Activated CD4-positive, alpha-beta T cell treated with anti-CD3 and anti-CD28 coated beads, Interleukin-2, amount 50 U/mL, for 48 hours (primary cell): Measurements from ENCODE around the gene IGF1R.

Experiments used
- DNase-seq, 2 experiments: peaks; one replicate each; pipeline ENCODE4 v3.0.0-alpha.2; 2020

Gene IGF1R

DNA sequence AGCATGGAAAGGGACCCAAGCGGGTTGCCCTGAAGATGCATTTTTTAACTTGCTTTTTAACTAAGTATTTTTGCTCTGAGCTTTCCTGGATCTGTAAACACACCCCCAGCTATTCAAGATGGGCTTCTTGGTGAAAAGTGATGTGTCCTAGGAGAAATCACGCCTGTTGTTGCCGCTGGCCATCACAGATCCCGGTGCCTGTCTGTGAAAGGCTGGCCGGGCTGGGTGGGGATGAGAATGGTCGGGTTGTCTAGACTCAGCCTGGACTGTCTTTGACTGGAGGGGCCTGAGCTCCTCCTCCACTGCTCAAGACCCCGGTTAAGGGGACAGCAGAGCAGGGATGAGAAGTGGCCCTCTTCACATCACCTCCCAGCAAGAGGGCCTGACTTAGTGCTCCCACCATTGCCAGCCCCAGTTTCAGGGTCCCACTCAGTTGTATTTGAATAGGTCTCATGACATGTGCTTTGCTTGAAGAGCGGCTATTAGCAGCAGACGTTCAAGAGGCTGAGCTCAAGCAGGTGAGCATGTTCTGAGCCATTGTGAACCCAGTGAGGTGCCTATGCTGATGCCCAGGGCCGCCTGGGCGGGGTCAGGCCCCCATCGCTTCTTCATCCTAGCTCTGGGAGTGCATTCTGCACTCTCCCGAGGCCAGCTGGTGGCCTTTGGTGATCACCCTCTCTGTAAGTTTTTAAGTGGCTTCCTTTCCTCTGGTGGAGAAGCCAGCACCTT lies 79.9 kb downstream of the IGF1R start:
- no peak for DNase-seq

DNA sequence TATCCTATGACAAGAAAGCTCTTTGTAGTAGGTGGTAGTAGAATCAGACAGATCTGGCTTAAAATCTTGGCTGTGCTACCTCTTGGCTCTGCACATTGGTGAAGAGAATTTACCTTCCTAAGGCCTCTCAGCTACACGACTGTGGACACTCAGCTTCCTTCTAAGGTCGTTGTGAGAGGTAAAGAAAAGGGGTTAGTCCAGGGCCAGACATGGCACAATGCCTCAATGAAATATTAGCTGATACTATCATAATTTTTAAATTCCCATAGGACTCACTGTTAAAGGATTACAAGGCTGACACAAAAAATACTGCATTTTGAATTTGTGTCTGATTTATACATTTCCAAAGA lies 80.4 kb downstream of the IGF1R start:
- no peak for DNase-seq

DNA sequence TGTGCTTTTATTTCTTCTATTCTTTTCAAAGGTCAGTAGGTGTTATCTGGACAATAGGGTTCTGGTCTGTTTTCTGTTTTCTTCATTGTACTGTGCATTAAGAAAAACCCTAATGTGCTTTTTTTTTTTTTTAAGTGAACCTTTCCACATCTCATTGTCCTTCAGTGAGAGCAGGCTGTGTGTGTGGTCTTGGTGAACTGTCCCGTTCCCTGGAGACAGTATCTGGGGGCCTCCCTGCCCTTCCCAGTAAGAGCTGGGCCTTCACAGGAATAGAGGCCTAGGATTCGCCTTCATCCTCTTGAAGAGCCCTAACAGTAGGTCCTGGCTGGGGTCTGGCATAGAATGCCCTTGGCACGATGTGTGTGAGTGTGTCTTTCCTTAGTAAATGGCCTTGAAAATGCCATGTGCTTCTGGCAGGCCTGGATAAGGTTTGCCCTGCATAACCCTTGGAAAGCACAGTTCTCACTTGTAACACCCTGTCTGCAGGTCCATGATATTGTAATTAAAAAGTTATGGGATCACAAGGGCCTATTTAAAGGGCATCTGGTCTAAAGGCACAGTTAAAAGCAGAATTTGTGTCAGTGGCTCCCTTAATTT lies 81.2 kb downstream of the IGF1R start:
- DNase-seq = no peak

DNA sequence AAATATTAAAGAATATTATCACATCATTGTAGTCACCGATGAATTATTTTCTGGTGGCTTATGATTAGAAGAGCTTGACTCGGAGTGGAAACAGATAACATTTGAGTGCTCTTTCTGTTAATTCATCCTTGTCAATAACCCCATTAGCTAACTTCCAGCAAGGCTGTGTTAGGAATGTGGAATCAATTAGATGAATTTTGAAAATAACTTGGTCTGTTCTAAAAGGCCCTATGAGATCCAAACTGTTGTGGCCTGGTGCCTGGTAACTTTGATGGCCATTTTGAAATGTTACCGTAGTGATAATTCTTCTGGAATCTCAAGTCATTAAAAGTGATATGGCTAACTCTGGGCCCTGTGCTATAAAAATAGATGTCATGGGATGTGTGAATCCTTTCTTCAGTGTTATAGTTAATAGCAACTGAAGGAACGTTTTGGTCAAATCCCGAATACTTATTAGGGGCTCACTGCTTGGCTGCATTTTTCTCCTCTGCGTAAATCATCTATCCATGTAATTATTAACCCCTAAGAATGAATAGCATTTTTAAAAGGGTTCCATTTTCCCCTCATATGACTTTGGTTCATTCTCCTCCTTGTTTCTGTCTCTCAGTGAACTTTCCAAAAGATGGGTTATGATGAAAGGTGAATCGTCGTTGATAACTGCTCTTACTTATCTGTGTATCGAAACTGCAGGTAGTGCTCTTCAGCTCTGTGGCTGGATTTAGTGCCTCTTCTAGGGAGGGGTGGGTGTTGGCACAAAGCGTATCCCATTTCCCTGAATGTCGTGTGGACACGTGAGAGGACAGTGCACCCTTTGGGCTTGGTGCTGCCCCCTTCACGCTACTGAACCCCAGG lies 82.7 kb downstream of the IGF1R start:
- DNase-seq = no peak

DNA sequence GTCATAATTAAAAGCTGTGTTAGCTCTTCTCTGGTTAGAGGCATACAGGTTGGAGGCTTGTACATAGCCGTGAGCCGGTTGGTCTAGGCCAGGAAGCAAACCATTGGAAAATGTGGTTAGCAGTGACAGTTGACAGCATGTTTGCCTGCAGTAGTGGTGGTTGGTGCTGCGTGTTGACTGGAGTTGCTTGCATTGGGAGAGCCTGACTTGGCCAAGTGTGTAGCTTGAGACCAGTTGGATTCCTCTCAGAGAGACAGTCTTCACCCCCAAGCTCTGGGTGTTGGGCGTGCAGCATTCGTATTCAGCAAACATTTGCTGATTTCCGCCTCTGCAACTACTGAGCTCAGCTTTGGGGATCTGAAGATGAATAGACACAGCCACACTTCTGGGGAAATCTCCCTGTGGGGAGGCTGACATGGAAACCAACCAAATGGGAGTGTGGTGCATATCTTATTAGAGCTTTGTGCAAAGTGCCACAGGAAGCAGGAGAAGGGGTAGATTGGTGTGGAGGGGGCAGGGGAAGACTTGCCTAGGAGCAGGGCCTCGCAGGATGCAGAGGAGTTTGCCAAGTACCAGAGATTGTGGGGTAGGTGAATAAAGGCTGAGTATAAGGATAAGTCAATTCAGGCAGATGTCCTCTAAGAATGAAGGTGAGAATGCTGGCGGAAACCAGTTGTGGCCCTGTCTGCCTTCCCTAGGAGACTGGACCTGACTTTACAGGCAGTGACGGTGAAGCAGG lies 83.5 kb downstream of the IGF1R start:
- DNase-seq = peak in 1 of 2 experiments; percentile 7

DNA sequence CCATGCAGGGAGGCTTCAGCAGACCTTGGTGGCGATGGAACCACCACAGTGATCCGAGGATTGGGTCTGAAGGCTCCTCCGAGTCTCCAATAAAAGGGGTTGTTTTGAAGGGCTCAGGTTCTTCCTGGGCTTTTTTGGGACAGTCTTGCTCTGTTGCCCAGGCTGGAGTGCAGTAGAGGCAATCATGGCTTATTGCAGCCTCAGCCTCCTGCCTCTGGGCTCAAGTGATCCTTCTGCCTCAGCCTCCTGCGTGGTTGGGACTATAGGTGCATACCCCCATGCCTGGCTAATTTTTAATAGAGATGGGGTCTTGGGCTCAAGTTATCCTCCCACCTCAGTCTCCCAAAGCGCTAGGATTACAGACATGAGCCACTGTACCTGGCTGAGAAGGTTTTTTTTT lies 84.8 kb downstream of the IGF1R start:
- DNase-seq = no peak

DNA sequence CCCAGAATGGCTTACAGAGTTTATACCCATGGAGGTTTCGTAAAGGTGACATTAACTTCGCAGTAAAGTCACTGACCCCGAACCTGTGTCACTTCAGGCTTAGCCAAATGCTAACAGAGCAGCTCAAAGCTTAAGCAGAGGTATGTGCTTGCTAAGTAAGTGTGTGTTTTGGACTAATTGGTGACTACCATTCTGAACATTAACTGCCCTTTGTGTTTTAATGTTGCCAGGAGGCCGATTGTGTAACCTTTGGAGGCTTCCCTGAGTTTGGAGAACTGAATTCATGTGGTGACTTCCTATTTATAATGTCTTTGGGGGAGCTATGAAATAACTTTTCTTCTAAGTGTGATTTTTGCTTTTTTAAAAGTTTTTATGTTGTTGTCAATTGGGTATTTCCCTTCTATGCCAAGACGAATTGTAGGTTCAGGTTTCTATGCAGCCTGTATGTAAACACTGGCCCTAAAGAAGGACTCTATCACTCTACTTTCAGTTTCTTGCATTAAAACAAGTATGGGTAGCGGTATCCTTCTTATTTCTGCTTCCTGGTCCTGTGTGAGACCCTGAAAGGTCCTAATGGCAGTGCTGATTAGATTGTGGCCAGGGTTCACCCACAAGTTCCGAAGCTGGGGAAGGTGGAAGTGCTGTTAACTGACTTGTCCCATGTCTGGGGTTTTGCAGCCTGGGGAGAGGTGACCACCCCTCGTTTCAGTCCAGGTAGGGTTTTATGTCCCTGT lies 86.3 kb downstream of the IGF1R start:
- DNase-seq = no peak

DNA sequence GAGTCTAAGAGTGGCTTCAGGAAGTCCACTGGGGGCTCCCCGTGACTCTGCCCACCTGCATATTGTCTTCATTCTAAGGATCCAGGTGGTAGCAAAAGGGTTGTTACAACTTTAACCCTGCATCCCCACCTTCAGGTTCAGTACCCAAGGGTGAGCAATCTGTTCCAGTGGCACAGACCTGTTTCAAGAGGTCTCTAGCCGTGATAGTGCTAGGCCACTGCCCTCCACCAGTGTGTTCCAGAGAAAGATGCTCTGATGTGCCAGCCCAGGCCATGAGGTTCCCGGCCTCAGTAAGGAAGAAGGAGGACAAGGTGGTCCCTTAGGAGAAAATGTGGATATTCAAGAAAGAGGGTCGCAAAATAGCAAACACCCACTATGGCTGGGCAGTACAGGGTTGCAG lies 87.0 kb downstream of the IGF1R start:
- no peak for DNase-seq

DNA sequence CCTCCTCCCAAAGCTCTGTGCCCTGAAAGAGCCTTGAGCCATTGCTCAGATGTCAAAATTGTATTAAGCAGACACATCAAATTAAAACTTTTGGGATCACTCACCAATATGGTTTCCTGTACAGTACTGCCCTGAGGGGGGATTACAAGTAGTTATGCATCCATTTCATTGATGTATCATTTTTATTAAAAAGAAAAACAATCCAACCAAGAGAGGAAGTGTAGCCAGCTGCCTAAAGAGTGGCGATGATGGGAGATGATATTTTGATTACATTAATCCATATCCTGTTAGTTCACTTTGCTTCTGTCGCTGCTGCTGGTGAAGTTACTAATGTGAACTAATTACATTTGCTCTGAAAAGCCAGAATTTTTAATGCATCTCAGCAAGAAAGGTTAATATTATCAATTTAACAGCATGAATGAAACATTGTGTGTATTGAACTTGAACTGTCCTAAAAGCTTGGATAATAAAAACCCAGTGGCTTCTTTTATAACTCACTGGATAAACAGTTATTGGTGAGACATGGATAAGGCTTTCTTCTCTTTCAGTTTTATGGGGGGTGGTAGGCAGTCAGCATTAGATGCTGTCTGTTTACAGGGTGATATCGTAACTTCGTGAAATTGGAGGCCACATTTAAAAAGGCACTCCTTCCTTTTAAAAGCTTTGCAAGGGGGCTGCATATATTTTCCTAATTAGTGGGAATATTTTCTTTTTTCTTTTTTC lies 87.7 kb downstream of the IGF1R start:
- no peak for DNase-seq

DNA sequence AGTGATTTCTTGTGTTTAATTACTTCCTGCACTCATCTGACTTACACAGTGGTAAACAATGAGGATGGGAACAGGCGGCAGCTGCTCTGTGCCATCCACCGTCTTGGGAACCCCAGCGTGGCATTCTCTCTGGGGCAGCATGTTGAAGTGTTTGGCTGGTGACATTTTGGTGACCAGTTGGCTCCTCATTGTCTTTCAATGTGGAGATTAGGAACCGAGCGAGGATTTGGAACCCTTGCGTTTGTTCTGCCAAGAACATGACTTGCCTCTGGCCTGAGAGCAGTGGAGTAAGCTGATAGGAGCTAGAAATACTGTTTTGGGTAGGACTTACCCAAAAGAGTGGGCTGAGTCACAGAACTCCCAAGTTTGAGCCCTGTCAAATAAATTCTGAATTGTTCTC lies 88.8 kb downstream of the IGF1R start:
- DNase-seq = no peak

DNA sequence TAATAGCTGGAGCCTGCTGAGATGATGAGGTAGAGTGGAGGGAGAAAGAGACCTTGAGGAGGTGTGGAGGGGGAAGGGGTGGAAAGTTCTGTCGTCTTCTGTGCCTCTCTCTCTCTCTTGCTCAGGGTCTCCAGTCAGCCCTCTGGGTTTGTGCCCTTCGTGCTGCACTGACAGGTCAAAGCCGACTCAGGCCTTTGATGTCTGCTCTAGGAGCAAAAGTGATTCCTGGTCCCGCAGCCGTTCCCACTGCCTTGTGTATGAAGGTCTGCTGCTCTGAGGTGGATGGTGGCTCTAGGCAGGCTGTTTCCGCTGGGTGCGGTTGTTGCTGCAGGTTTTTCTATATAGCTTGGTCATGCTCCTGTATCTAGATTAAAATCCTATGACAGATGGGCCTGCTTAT lies 89.4 kb downstream of the IGF1R start:
- no peak for DNase-seq

DNA sequence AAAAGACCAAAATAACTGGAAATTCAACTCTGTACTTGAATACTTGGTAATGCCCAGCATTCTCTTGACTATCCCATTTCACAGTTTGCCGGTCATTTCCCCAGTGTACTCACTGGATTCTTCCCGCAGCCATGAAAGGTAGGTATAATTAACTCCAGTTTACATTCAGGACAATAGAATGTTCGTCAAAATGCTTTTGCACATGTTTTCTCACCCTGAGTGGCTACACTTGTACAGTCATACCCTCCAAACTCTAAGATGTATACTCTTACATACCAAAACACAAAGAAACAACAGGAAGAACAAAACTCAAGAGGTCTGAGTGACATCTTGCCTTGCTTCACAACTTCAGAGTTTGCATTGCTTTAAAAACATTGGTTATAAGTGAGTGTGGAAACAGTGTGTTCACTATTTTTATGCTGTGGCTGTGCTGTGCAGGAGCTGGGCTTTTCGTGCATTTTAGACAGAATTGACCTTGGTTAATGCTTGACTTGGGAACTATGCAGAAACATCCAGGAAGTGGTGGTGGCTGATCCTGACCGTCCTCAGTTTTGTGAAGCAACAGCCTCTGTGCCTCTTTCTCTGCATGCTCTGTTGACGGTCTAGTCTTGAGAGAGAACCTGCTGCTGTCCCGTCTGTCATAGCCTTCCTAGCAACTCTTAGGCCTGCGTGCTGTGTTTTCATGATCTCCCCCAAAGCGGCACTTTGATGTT lies 90.5 kb downstream of the IGF1R start:
- DNase-seq = no peak

DNA sequence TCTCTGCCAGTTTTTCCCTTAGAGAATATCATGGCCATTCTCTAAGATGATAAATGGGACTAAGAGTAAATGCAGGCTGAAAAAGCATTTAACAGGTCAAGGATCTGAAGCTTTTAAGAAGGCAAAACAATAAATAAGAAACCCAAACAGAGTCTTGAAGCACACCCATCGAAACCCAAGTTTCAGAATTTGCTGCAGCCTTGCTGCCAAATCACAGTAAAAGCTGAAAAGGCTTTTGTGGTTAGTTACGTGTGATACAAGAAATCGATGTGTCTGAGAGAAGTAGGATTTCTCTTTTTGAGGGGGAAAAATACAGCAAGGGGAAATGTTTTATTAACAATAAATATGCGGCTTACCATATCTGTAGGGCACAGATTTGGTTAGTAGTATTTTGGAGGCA lies 92.0 kb downstream of the IGF1R start:
- DNase-seq = no peak

DNA sequence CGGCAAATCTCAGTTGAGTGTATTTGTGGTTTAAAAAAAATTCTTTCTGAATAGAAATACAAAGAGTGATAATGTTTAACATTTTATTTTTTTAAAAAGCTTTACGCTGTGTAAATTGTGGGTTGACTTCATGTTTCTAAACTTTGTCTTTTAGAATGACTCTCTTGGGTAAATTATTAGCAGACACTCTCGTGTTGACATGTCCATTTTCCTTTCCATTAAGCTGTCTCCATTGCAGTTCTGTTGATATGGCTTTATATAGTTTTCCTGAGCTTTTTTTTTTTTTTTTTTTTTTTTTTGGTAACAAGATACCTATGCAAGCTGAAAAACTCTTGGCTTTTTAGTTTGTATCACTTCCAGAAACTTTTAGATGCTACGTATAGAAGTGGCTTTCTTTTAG lies 92.6 kb downstream of the IGF1R start:
- DNase-seq = no peak

DNA sequence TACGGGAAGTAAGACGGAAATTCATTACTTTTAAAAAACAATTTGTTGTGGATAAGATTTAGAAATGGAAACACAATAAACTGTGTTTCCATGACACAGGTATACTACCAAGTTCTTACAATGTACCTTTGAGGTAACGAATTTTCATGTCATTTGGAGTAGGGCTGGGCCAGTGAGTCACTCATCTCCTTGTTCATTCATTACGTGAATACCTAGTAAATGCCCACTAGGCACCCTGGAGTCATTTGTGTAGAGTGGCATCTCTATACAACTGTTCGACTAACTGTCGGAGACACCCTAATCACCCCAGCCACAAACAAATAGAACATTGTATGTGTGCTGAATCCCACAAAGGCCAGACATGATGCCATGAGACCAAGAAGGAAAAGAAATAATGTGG lies 94.8 kb downstream of the IGF1R start:
- no peak for DNase-seq

DNA sequence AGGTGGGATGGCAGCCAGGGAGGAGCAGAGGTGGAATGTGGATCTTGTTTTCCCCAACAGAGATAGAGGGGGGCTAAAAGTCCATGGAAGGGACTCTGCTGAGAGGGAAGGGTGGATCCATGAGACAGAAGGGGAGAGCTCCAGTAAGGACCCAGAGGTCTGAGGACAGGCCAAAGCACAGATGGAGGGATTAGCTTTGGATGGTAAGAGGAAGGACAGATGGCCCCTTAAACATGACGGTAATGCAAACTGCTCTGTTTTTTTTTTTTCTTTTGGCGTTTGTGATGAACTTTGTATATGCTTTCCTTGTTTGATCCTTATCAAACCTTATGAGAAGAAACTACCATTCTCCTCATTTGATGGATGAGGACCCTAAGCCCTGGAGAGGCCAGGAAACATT lies 96.2 kb downstream of the IGF1R start:
- DNase-seq = no peak

DNA sequence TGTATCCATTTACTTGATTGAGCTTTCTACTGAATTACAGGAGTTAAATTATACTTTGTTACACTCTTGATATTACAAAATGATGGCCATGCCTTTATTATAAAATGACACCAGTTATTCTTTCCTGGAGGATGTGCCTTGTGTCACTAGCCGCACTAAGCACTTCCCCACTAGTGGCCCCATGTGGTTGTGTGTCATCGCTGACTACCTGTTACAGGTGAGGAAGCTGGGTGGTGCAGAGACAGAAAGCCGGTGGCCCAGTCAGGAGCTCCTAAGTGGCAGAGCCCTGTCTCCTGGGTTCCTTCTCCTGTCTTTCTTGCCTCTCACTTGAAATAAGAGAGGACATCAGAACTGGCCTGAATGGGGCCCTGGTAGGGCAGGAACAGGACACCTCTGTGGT lies 96.8 kb downstream of the IGF1R start:
- DNase-seq = no peak

DNA sequence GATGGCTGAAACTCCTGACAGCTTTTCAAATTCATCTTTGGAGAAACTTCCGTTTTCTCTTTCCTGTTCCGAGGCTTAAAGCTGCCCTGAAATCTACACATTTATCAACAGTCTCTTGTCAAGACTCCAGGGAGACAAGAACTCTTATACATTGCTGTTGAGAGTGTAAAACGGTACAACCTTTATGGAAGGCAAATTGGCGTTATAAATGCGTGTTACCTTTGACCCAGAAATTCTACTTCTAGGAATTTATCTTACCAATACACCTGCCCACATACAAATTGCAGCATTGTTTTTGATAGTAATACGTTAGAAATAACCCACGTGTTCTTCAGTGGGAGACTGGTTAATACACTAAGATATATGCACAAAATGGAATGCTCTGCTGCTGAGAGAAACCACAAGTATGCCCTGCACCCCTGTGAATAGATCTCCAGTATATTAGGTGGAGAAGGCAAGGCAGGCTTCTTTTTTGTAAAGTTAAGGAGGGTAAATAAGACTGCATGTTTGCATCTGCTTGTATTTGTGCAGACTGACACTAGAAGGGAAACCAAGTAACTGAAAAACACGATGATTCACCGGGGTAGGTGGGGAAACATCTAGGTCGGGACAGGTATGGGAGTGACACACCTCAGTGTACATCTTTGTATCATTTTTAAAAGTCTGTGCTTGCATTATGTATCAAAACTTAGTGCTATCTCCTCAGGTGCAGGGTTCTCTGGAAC lies 97.5 kb downstream of the IGF1R start:
- DNase-seq = no peak

DNA sequence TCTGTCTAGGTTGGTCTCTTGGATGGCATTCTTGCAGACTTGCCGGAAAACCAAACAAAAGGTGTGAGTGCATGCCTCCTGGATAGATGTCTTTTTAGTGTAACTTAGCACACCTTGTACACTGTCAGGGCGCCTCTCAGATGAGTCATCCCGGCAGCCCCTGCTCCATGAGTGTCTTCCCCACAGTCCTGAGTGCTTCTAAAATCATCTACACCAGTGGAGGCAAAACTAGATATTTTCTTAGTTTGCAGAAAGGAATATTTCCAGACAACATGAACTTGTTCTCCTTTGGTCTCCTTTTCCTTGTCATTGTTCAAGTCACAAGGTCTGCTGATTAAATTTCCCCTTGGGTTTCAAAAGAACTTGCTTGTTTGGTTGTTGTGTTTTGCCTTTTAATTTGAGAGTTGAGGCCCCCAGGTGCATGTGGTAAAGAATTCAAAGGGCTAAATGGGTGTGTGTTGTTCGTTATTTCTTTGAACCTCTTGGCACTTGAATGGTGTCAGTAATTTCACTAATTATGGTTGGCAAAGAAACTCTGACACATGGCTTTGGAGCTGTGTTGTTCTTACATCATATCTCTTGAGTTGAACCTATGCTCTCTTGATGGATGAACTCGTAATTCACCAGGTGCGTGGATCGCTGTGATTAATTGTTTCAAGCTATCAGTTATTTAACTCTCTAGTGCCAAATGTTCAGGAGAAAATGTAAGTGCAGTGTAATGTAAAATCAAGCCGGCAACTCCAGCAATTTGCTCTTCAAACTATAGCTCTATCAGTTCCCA lies 98.2 kb downstream of the IGF1R start:
- no peak for DNase-seq

DNA sequence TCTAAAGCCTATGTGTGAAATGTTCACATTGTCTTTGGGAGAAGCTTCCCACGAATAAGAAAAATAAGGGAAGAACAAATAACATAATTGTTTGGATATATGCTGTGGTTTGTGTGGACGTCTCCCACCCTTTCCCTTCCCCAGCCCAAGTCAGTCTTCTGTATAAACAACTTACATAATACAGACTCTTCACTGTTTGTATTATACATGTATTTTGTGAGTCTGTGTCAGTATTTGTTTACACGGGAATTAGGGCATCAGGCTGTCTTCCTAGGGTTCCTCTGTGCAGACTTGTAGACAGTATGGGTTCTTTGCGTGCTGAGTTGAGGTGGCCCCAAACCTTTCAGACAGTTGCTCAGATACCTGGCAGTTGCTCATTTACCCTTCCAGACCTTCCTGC lies 103.4 kb downstream of the IGF1R start:
- DNase-seq = no peak
